GM21786 (cell line): ENCODE results near the gene ZFP90.

ENCODE experiments used
- ATAC-seq: cut with Tn5 transposase; IDR thresholded peaks from one replicate; pipeline ENCODE4 v1.9.1; 2021; ENCODE audit not compliant: unreplicated experiment

ZFP90 gene

GRCh38 chr16:68575082-68575481 lies 36.0 kb downstream of the ZFP90 start:
- no peak for ATAC-seq

- no peak for ATAC-seq
These were observed 38.3 kb downstream of the ZFP90 start for GRCh38 chr16:68577352-68577853.

GRCh38 chr16:68590201-68590994 lies 51.3 kb downstream of the ZFP90 start:
- no peak for ATAC-seq

GRCh38 chr16:68592466-68593337 lies 53.6 kb downstream of the ZFP90 start:
- ATAC-seq: no peak

GRCh38 chr16:68596266-68596665 lies 57.2 kb downstream of the ZFP90 start:
- no peak for ATAC-seq

- no peak for ATAC-seq
These were observed 60.5 kb downstream of the ZFP90 start for GRCh38 chr16:68599586-68599985.

- no peak for ATAC-seq
These were observed 66.7 kb downstream of the ZFP90 start for GRCh38 chr16:68605746-68606145.

GRCh38 chr16:68607443-68607842 lies 68.4 kb downstream of the ZFP90 start:
- ATAC-seq: no peak

GRCh38 chr16:68608330-68608729 lies 69.2 kb downstream of the ZFP90 start:
- no peak for ATAC-seq

- ATAC-seq: no peak
These were observed 73.9 kb downstream of the ZFP90 start for GRCh38 chr16:68612996-68613395.

GRCh38 chr16:68617734-68618133 lies 78.6 kb downstream of the ZFP90 start:
- ATAC-seq: no peak
